Activated CD4-positive, alpha-beta T cell treated with anti-CD3 and anti-CD28 coated beads, Interleukin-2, amount 50 U/mL, for 16 hours (primary cell): ENCODE data around the gene PRICKLE4.
"Not testable (repeated sequence)": the region's sequence is repeated elsewhere in the genome, so short reads cannot be mapped to it uniquely, and the experiment has no call there.

ENCODE experiments used
- DNase-seq: peaks from one replicate; pipeline ENCODE4 v3.0.0-alpha.2; 2020

The PRICKLE4 gene

GRCh38 chr6:41801380-41801779 is 20.8 kb downstream of the PRICKLE4 start:
- DNase-seq, result no peak

GRCh38 chr6:41805830-41806774 is 25.5 kb downstream of the PRICKLE4 start:
- no peak for DNase-seq

DNA sequence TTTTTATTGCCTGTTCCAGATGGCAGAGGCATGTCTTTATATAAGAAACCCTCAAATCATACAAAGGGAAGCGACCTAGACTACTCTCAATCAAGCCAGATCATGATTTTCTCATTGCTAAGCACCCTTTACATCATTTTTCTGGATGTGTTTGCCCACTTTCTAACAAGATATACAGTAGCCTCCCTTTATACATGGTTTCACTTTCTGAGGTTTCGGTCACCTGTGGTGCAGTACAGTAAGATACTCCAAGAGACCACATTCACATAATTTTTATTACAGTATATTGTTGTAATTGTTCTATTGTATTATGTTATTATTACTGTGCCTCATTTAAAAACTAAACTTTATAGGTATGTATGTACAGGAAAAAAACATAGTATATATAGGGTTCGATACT is 30.5 kb downstream of the PRICKLE4 start:
- no peak for DNase-seq

DNA sequence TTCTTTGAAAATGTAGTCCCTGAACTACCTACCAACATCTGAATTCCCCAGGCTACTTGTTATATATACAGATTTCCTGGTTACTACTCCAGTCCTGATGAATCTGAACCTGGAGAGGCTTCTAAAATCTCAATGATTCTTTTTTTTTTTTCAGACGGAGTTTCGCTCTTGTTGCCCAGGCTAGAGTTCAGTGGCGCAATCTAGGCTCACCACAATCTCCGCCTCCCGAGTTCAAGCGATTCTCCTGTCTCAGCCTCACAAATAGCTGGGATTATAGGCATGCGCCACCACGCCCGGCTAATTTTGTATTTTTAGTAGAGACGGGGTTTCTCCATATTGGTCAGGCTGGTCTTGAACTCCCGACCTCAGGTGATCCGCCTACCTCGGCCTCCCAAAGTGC is 31.4 kb downstream of the PRICKLE4 start:
- DNase-seq, result not testable (repeated sequence)

- DNase-seq, result no peak
Observed at GRCh38 chr6:41813469-41813868, 32.9 kb downstream of the PRICKLE4 start.

DNA sequence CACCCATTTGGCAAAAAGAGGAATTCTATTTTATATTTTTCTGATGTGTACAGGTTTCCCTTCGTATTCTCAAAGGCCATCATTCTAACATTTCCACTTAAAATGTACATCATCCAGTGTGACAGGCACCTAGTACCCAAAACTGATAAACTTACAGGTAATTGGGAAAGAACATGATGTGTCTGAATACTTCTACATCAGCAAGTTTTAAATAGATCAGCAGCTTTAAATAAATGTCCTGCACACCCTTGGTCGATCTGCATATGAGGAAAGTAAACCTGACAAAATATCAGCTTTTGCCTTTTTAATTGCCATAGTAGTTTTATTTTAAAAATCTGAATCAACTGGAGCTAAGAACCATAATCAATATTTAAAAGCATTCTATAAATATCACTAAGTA is 33.4 kb downstream of the PRICKLE4 start:
- no peak for DNase-seq

- no peak for DNase-seq
Observed at GRCh38 chr6:41814629-41815028, 34.0 kb downstream of the PRICKLE4 start.

DNA sequence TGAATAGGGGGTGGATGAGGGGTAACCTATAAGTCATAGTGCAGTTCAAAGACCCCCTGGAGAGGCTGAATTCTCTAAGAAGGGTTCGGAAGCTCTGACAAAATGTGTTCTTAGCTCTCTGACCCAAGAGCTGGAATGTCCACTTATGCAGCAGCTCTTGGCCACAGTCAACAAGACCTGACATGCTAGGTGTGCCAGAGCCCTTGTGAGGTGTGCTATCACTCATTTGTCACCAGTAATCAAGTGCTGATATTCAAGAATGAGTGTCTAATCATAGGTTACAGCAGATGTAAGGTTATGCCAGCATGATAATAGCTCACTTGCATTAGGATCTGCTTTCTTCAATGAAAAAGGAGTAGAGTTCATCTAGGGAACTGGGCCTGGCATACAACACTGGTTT is 35.0 kb downstream of the PRICKLE4 start:
- DNase-seq, result no peak

- no peak for DNase-seq
Observed at GRCh38 chr6:41818271-41819054, 37.9 kb downstream of the PRICKLE4 start.

- no peak for DNase-seq
Observed at GRCh38 chr6:41821266-41821665, 40.7 kb downstream of the PRICKLE4 start.

GRCh38 chr6:41822021-41822420 is 41.4 kb downstream of the PRICKLE4 start:
- no peak for DNase-seq

DNA sequence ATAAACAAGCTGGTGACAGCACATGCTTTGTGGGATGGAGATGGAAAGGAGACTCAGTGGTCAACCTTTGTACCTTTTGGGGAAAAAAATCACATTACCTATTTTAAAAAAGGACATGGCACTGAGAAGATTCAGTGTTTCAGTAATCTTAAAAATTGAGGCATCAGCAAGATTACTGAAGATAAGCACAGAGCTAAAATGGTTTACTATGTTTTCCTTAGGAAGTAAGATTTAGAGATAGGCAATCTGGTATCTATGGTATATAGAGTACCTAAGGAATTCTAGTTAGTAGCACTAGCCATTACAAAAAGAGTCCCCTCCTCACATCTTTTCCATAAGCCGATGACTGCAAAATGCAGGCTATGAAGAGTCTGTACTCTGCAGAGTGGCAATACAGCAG is 42.6 kb downstream of the PRICKLE4 start:
- no peak for DNase-seq

- no peak for DNase-seq
Observed at GRCh38 chr6:41824571-41825569, 44.3 kb downstream of the PRICKLE4 start.

DNA sequence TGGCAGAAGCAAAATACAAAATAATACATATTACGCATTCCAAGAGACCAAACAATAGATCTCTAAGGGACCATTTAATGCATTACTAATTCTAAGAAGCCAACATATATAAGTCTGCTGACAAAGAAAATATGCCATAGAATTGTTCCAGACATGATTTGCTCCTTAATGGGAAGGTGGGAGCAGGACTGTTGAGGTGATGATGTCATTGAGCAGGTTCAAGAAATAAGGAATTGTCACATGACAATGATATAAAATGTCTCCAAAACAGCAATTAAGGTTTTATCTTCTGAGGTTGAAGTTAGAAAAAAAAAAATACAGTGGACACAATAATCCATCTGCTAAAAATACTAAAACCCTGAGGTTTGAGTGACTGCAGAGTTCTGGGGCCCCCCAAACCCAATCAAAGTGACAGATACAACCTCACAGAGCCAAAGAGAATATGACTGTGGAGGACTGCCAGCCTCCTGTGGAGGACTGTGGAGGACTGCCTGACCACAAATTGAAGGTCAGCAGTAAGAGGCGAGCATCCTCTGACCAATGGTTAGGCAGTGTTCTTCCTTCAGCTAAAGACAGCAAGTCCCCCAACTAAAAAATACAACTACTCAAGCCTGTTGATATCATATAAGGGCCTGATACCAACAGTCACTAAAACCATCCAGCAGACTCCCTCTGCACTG is 45.9 kb downstream of the PRICKLE4 start:
- no peak for DNase-seq

DNA sequence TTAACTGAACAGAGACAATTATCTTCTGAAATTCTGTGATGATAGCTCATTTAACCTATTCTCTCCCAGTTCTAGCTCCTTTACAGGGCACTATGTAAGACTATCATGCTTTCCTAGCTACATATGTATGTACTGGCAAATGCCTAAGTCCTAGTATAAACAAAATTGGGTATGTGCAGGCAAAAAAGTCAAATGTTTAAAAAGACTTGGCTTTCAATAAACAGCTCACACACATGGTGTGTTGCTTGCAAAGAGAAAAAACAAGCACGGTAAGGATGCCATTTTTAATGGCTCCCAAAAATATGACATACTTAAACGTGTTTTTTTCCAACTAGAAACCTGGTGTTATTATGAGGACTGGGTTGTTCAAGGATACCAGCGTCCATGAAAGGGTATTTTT is 51.7 kb downstream of the PRICKLE4 start:
- no peak for DNase-seq

- DNase-seq, result no peak
Observed at GRCh38 chr6:41836022-41836659, 55.6 kb downstream of the PRICKLE4 start.

- no peak for DNase-seq
Observed at GRCh38 chr6:41836660-41837052, 56.1 kb downstream of the PRICKLE4 start.
